WTC11 (cell line): ENCODE data around the gene ZEB2.

ENCODE experiments used
- ZNF671 ChIP-seq: fragments of 250-450 bp; sonication (Bioruptor Pico); IDR thresholded peaks from 2 replicates; pipeline ENCODE4 v1.8.0; 2021; ENCODE audit warnings: mild to moderate bottlenecking
- TF ChIP-seq, protein P1 (sequence below): fragments of 200-600 bp; IDR thresholded peaks from 2 replicates; pipeline ENCODE4 v1.8.0; 2022; ENCODE audit warnings: antibody characterized with exemption
- TF ChIP-seq, protein P2 (sequence below): sonication (generic); formaldehyde crosslinking; IDR thresholded peaks from 2 replicates; pipeline ENCODE4 v1.8.0; 2022; ENCODE audit warnings: mild to moderate bottlenecking, missing genetic modification reagents

DNA sequence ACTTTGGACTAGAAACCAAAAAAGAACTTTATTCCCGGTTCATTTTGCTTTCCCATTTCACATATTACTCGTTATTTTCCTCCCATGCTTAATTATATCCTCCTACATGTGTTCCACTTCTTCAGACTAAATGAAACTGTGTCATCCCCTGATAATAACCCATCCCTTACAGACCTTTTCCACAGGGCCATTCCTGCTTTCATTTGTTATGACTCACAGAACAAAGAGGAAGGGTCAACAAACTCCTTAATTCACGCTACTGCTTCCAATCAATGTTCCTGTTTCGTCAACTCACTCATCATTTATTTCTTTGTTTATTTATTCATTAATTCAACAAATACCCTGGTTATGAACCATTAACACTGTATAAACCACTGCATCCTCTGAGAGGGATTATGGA, 104.5 kb downstream of the ZEB2 start:
- TF ChIP-seq, protein P1, sequence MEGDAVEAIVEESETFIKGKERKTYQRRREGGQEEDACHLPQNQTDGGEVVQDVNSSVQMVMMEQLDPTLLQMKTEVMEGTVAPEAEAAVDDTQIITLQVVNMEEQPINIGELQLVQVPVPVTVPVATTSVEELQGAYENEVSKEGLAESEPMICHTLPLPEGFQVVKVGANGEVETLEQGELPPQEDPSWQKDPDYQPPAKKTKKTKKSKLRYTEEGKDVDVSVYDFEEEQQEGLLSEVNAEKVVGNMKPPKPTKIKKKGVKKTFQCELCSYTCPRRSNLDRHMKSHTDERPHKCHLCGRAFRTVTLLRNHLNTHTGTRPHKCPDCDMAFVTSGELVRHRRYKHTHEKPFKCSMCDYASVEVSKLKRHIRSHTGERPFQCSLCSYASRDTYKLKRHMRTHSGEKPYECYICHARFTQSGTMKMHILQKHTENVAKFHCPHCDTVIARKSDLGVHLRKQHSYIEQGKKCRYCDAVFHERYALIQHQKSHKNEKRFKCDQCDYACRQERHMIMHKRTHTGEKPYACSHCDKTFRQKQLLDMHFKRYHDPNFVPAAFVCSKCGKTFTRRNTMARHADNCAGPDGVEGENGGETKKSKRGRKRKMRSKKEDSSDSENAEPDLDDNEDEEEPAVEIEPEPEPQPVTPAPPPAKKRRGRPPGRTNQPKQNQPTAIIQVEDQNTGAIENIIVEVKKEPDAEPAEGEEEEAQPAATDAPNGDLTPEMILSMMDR: no peak
- TF ChIP-seq ZNF671 (CRISPR knock-in tag): no peak
- TF ChIP-seq, protein P2, sequence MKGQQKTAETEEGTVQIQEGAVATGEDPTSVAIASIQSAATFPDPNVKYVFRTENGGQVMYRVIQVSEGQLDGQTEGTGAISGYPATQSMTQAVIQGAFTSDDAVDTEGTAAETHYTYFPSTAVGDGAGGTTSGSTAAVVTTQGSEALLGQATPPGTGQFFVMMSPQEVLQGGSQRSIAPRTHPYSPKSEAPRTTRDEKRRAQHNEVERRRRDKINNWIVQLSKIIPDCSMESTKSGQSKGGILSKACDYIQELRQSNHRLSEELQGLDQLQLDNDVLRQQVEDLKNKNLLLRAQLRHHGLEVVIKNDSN: no peak
